Body of pancreas (tissue), 4 donors: ENCODE results near the gene INVS.

ENCODE experiments used
- POLR2A ChIP-seq, 3 donors: fragments of 450-650 bp; IDR thresholded peaks; one replicate each; pipeline ENCODE4 v1.6.1; 2016; ENCODE audit warnings: antibody characterized with exemption in 3 of 3, mild to moderate bottlenecking in 2 of 3
- TF ChIP-seq, protein P1 (sequence below), 7 experiments: fragments of 450-650 bp in 4 of 7; fragments of 200-600 bp in 3 of 7; sonication (generic) in 3 of 7; IDR thresholded peaks; one replicate each; pipeline ENCODE4 v1.5.1; 2016 to 2019; ENCODE audit warnings: antibody characterized with exemption in 7 of 7

DNA sequence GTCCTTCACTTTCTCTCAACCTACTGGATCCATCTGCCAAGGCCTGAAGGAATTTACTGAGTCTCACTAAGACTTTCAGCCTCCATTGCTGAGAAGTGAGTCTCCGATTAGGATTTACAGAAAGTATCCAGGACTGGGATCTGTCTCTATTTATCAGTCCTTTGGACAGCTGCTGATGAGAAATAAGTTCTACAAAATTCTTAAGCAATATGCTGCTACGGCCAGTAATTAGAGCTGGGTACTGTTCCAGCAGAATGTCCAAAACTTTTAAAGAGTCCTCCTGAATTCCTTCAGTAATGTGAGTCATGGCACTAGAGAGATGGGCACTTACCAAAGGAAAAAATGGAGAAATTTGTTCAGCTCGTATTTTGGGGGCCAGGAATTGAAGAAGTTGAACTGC is 247.8 kb downstream of the INVS start:
- TF ChIP-seq, protein P1, sequence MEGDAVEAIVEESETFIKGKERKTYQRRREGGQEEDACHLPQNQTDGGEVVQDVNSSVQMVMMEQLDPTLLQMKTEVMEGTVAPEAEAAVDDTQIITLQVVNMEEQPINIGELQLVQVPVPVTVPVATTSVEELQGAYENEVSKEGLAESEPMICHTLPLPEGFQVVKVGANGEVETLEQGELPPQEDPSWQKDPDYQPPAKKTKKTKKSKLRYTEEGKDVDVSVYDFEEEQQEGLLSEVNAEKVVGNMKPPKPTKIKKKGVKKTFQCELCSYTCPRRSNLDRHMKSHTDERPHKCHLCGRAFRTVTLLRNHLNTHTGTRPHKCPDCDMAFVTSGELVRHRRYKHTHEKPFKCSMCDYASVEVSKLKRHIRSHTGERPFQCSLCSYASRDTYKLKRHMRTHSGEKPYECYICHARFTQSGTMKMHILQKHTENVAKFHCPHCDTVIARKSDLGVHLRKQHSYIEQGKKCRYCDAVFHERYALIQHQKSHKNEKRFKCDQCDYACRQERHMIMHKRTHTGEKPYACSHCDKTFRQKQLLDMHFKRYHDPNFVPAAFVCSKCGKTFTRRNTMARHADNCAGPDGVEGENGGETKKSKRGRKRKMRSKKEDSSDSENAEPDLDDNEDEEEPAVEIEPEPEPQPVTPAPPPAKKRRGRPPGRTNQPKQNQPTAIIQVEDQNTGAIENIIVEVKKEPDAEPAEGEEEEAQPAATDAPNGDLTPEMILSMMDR (IDR thresholded peaks at IDR 0.05): no peak
- no peak for TF ChIP-seq POLR2A (IDR thresholded peaks at IDR 0.05)
